Suprapubic skin (tissue), 4 donors: ENCODE measurements around the gene TMEM100.

ENCODE experiments used
- EP300 ChIP-seq: sonication (generic); formaldehyde crosslinking; IDR thresholded peaks from one replicate; pipeline ENCODE4 v1.6.1; 2017; ENCODE audit warnings: antibody characterized with exemption
- POLR2A ChIP-seq, 2 donors: fragments of 450-650 bp; IDR thresholded peaks; one replicate each; pipeline ENCODE4 v1.6.1; 2017; ENCODE audit warnings: antibody characterized with exemption in 2 of 2, mild to moderate bottlenecking in 2 of 2, moderate library complexity in 2 of 2
- POLR2AphosphoS5 ChIP-seq, 3 donors: sonication (generic); formaldehyde crosslinking; IDR thresholded peaks; one replicate each; pipeline ENCODE4 v1.6.1; 2017; ENCODE audit warnings: antibody characterized with exemption in 3 of 3
- TF ChIP-seq, protein P1 (sequence below), 2 donors: fragments of 200-600 bp in 1 of 2; fragments of 450-650 bp in 1 of 2; sonication (generic) in 1 of 2; IDR thresholded peaks; one replicate each; pipeline ENCODE4 v1.5.1; 2016 to 2019; ENCODE audit warnings: antibody characterized with exemption in 2 of 2, mild to moderate bottlenecking in 1 of 2, moderate library complexity in 1 of 2

DNA sequence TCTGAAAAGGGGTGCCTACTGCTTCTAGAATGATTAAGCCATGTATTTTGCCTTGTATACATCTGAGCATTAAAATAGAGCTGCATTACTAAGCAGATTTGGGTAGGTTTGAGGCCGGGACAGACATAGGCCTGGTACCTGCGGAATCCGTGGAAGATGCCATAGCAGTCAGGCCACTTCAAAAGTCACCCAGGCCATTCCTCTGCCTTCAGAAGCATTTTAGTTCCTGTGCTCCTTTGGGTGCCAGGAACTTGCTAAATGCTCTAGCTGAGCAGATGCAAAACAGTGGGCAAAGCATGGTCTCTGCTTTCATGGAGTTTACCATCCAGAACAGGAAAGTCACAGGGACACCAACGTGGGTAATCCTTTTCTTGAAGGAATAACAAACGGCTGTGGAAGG, 5.7 kb upstream of the TMEM100 start:
- TF ChIP-seq POLR2A (IDR thresholded peaks at IDR 0.05) (no peak), POLR2AphosphoS5 (IDR thresholded peaks at IDR 0.05) (no peak), EP300 (no peak)
- TF ChIP-seq, protein P1, sequence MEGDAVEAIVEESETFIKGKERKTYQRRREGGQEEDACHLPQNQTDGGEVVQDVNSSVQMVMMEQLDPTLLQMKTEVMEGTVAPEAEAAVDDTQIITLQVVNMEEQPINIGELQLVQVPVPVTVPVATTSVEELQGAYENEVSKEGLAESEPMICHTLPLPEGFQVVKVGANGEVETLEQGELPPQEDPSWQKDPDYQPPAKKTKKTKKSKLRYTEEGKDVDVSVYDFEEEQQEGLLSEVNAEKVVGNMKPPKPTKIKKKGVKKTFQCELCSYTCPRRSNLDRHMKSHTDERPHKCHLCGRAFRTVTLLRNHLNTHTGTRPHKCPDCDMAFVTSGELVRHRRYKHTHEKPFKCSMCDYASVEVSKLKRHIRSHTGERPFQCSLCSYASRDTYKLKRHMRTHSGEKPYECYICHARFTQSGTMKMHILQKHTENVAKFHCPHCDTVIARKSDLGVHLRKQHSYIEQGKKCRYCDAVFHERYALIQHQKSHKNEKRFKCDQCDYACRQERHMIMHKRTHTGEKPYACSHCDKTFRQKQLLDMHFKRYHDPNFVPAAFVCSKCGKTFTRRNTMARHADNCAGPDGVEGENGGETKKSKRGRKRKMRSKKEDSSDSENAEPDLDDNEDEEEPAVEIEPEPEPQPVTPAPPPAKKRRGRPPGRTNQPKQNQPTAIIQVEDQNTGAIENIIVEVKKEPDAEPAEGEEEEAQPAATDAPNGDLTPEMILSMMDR (IDR thresholded peaks at IDR 0.05) = no peak
